Sigmoid colon (tissue), 7 donors: Measurements from ENCODE around the gene COP1. TPM values are rescaled to one million over a fixed set of nuclear protein-coding genes. Genes with fewer than 3 reads are reported as not detected.
"Not testable (repeated sequence)": the region's sequence is repeated elsewhere in the genome, so short reads cannot be mapped to it uniquely, and the experiment has no call there.

Experiments
- DNase-seq: peaks from one replicate; pipeline ENCODE4 v3.0.0-alpha.2; 2019
- H3K27ac ChIP-seq, 4 donors: fragments of 200-600 bp; sonication (generic); one replicate each; pipeline ENCODE4 v1.5.1; 2016 to 2019; ENCODE audit warnings: mild to moderate bottlenecking in 1 of 4
- H3K27me3 ChIP-seq, 3 donors: fragments of 200-600 bp; sonication (generic); one replicate each; pipeline ENCODE4 v1.5.1; 2019; ENCODE audit warnings: mild to moderate bottlenecking in 1 of 3
- H3K36me3 ChIP-seq, 4 donors: fragments of 200-600 bp; sonication (generic); one replicate each; pipeline ENCODE4 v1.5.1; 2016 to 2019
- H3K4me1 ChIP-seq, 4 donors: fragments of 200-600 bp; sonication (generic); one replicate each; pipeline ENCODE4 v1.5.1; 2017 to 2019
- H3K4me3 ChIP-seq, 4 donors: fragments of 200-600 bp; sonication (generic); one replicate each; pipeline ENCODE4 v1.5.1; 2017 to 2019; ENCODE audit warnings: mild to moderate bottlenecking in 2 of 4, moderate library complexity in 1 of 4
- H3K9me3 ChIP-seq, 4 donors: fragments of 200-600 bp in 3 of 4; sonication (generic) in 3 of 4; one replicate each; pipeline versions ENCODE4 v1.5.1 to v1.6.1; 2013 to 2019
- EP300 ChIP-seq, 4 donors: sonication (generic); formaldehyde crosslinking; IDR thresholded peaks; one replicate each; pipeline ENCODE4 v1.6.1; 2017; ENCODE audit warnings: antibody characterized with exemption in 4 of 4
- POLR2A ChIP-seq, 2 donors: fragments of 450-650 bp; IDR thresholded peaks; one replicate each; pipeline ENCODE4 v1.6.1; 2016; ENCODE audit warnings: antibody characterized with exemption in 2 of 2, mild to moderate bottlenecking in 2 of 2, moderate library complexity in 2 of 2
- POLR2AphosphoS5 ChIP-seq, 4 donors: sonication (generic); formaldehyde crosslinking; IDR thresholded peaks; one replicate each; pipeline ENCODE4 v1.6.1; 2017; ENCODE audit warnings: antibody characterized with exemption in 4 of 4
- WGBS, 2 donors: extraction: QIAGEN DNeasy Blood & Tissue Kit; methylation state at CpG; one replicate each; pipeline ENCODE4 v1.1.7; 2013; 5-methylcytosine and 5-hydroxymethylcytosine counted together
- intact Hi-C: fragments of 100-400 bp; cut with DNase I; formaldehyde crosslinking; loops from one replicate; pipeline ENCODE4 v1.15.1; 2023
- polyA plus RNA-seq, 3 donors: library from polyadenylated mRNA; stranded (reverse); fragments of 200-250 nt; gene quantifications; one replicate each; pipeline ENCODE4 v1.2.3, GENCODE V29; 2013
- total RNA-seq, 4 donors: library from RNA; depleted of rRNA; stranded (reverse); fragments of >200 nt; gene quantifications; one replicate each; pipeline ENCODE4 v1.1.0, GENCODE V29; 2016
- TF ChIP-seq, protein P1 (sequence below), 4 experiments: fragments of 450-650 bp in 3 of 4; fragments of 200-600 bp in 1 of 4; IDR thresholded peaks; one replicate each; pipeline ENCODE4 v1.5.1; 2016 to 2019; ENCODE audit warnings: antibody characterized with exemption in 4 of 4, mild to moderate bottlenecking in 3 of 4, moderate library complexity in 2 of 4
- donor health status: healthy with polysubstance abuse.
- donor health status: Bipolar disorder and iron deficiency.
- donor health status: healthy.

The COP1 gene
- total and polyA plus RNA-seq, 7 donors: 33.9 to 64.5 (median 55.9) TPM

DNA sequence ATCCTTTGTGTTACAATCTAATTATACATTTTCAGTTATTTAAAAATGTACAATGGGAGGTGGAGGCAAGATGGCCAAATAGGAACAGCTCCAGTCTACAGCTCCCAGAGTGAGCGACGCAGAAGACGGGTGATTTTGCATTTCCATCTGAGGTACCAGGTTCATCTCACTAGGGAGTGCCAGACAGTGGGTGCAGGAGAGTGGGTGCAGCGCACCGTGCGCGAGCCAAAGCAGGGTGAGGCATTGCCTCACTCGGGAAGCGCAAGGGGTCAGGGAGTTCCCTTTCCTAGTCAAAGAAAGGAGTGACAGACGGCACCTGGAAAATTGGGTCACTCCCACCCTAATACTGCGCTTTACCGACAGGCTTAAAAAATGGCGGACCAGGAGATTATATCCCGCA is 214.9 kb downstream of the COP1 start:
- H3K4me1 ChIP-seq, H3K4me3 ChIP-seq, H3K9me3 ChIP-seq, intact Hi-C loops, H3K27me3 ChIP-seq, DNase-seq, H3K27ac ChIP-seq: not testable (repeated sequence)
- WGBS, 2 donors: 89 to 95% methylated on average over 14 of the region's 14 CpGs
- H3K36me3 ChIP-seq: peaks cover 0 to 18% (median 6%) of the 10 kb centered on the region in 4 donors

GRCh38 chr1:175984813-175985212 is 222.3 kb downstream of the COP1 start:
- Histone ChIP-seq H3K36me3 (peaks cover 9 to 64% (median 33%) of the 10 kb centered on the region in 4 donors), H3K27ac (no peak overlapping the region), H3K4me3 (no peak overlapping the region), H3K27me3 (no peaks in the 10 kb centered on the region), H3K9me3 (peaks cover 0 to 11% (median 9%) of the 10 kb centered on the region in 4 donors), H3K4me1 (no peaks in the 10 kb centered on the region)
- TF ChIP-seq POLR2A (IDR thresholded peaks at IDR 0.05) (no peak), POLR2AphosphoS5 (IDR thresholded peaks at IDR 0.05) (no peak), EP300 (IDR thresholded peaks at IDR 0.05) (no peak)
- TF ChIP-seq, protein P1, sequence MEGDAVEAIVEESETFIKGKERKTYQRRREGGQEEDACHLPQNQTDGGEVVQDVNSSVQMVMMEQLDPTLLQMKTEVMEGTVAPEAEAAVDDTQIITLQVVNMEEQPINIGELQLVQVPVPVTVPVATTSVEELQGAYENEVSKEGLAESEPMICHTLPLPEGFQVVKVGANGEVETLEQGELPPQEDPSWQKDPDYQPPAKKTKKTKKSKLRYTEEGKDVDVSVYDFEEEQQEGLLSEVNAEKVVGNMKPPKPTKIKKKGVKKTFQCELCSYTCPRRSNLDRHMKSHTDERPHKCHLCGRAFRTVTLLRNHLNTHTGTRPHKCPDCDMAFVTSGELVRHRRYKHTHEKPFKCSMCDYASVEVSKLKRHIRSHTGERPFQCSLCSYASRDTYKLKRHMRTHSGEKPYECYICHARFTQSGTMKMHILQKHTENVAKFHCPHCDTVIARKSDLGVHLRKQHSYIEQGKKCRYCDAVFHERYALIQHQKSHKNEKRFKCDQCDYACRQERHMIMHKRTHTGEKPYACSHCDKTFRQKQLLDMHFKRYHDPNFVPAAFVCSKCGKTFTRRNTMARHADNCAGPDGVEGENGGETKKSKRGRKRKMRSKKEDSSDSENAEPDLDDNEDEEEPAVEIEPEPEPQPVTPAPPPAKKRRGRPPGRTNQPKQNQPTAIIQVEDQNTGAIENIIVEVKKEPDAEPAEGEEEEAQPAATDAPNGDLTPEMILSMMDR (IDR thresholded peaks at IDR 0.05): no peak
- WGBS, 2 donors: 23 to 69% methylated on average over 1 of the region's 1 CpG
- intact Hi-C loops: no loop called here
- no peak for DNase-seq

DNA sequence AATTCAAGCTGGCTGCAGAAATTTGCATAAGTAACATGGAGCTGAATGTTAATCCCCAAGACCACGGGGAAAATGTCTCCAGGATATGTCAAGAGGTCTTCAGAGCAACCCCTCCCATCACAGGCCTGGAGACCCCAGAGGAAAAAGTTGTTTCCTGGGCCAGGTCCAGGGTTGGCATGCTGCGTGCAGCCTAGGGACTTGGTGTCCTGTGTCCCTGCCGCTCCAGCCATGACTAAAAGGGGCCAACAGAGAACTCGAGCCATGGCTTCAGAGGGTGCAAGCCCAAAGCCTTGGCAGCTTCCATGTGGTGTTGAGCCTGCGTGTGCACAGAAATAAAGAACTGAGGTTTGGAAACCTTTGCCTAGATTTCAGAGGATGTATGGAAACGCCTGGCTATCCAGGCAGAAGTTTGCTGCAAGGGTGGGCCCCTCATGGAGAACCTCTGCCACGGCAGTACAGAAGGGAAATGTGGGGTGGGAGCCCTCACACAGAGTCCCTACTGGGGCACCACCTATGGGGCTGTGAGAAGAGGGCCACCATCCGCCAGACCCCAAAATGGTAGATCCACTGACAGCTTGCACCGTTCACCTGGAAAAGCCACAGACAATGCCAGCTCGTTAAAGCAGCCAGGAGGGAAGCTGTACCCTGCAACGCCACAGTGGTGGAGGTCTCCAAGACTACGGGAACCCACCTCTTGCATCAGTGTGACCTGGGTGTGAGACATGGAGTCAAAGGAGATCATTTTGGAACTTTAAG is 222.9 kb downstream of the COP1 start:
- H3K4me3 ChIP-seq: no peak overlapping the region
- intact Hi-C loops: no loop called here
- TF ChIP-seq, protein P1 (IDR thresholded peaks at IDR 0.05): no peak
- TF ChIP-seq POLR2A (IDR thresholded peaks at IDR 0.05) (no peak), POLR2AphosphoS5 (IDR thresholded peaks at IDR 0.05) (no peak), EP300 (IDR thresholded peaks at IDR 0.05) (no peak)
- H3K27me3 ChIP-seq: no peaks in the 10 kb centered on the region
- WGBS, 2 donors: 95 to 97% methylated on average over 12 of the region's 12 CpGs
- peaks cover 9 to 62% (median 33%) of the 10 kb centered on the region in 4 donors for H3K36me3 ChIP-seq
- peaks cover 0 to 3% (median 0%) of the 10 kb centered on the region in 4 donors for H3K4me1 ChIP-seq
- DNase-seq: no peak
- peaks cover 0 to 11% (median 9%) of the 10 kb centered on the region in 4 donors for H3K9me3 ChIP-seq
- no peak overlapping the region for H3K27ac ChIP-seq

- WGBS, 2 donors: 98 to 99% methylated on average over 2 of the region's 2 CpGs
- H3K27me3 ChIP-seq, intact Hi-C loops, DNase-seq, H3K27ac ChIP-seq, H3K4me3 ChIP-seq: not testable (repeated sequence)
- Histone ChIP-seq H3K36me3 (peaks cover 9 to 54% (median 32%) of the 10 kb centered on the region in 4 donors), H3K9me3 (peaks cover 0 to 11% (median 9%) of the 10 kb centered on the region in 4 donors), H3K4me1 (peaks cover 0 to 11% (median 2%) of the 10 kb centered on the region in 4 donors)
These were observed 223.7 kb downstream of the COP1 start for GRCh38 chr1:175983363-175983762.

GRCh38 chr1:175981128-175981527 is 226.0 kb downstream of the COP1 start:
- Histone ChIP-seq H3K9me3 (peaks cover 0 to 11% (median 9%) of the 10 kb centered on the region in 4 donors), H3K27ac (no peak overlapping the region), H3K4me1 (peaks cover 0 to 14% (median 3%) of the 10 kb centered on the region in 4 donors), H3K27me3 (no peaks in the 10 kb centered on the region), H3K36me3 (peaks cover 9 to 37% (median 26%) of the 10 kb centered on the region in 4 donors), H3K4me3 (no peak overlapping the region)
- intact Hi-C loops: no loop called here
- DNase-seq: no peak
- TF ChIP-seq POLR2A (IDR thresholded peaks at IDR 0.05) (no peak), EP300 (IDR thresholded peaks at IDR 0.05) (no peak), POLR2AphosphoS5 (IDR thresholded peaks at IDR 0.05) (no peak)
- TF ChIP-seq, protein P1 (IDR thresholded peaks at IDR 0.05): no peak
